Measurements from ENCODE around the gene GUCY2F.

DNA sequence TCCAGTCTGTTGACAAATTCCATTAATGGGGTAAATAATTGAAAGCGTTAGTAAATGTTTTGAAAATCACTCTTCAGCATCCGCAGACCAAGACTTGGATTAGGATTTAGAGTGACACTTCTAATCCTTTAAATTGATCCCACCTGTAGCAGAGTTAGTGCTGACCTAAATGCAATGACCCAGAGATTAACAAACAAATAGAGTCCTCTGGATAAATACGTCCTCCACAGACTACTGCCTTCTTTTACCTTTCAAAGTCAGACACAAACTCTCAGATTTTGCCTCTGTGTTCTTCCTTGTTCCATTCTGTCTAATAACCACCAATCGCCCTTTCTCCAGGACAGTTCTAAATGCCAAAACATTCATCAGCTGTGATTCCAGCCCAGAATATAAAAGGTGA, at the start of gene GUCY2F:
- TF ChIP-seq, protein P1, sequence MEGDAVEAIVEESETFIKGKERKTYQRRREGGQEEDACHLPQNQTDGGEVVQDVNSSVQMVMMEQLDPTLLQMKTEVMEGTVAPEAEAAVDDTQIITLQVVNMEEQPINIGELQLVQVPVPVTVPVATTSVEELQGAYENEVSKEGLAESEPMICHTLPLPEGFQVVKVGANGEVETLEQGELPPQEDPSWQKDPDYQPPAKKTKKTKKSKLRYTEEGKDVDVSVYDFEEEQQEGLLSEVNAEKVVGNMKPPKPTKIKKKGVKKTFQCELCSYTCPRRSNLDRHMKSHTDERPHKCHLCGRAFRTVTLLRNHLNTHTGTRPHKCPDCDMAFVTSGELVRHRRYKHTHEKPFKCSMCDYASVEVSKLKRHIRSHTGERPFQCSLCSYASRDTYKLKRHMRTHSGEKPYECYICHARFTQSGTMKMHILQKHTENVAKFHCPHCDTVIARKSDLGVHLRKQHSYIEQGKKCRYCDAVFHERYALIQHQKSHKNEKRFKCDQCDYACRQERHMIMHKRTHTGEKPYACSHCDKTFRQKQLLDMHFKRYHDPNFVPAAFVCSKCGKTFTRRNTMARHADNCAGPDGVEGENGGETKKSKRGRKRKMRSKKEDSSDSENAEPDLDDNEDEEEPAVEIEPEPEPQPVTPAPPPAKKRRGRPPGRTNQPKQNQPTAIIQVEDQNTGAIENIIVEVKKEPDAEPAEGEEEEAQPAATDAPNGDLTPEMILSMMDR (conservative IDR thresholded peaks at IDR 0.05 in 1 of 2, IDR thresholded peaks at IDR 0.05 in 1 of 2; ENCODE audit: low read depth in 1 of 2, low read length in 2 of 2) = no peak
- no peak for TF ChIP-seq EZH2 (IDR thresholded peaks at IDR 0.05; ENCODE audit: low read length, missing control alignments)
